HL-60 (cell line): ENCODE results near the gene CBY1.

Experiments
- POLR2AphosphoS5 ChIP-seq: IDR thresholded peaks from 2 replicates; pipeline ENCODE4 v1.6.1; 2012; ENCODE audit warnings: low read depth
- TF ChIP-seq, protein P1 (sequence below): IDR thresholded peaks from one replicate; pipeline ENCODE4 v1.5.1; 2011; ENCODE audit warnings: low read length, control low read depth, inconsistent platforms; ENCODE audit not compliant: insufficient read depth

DNA sequence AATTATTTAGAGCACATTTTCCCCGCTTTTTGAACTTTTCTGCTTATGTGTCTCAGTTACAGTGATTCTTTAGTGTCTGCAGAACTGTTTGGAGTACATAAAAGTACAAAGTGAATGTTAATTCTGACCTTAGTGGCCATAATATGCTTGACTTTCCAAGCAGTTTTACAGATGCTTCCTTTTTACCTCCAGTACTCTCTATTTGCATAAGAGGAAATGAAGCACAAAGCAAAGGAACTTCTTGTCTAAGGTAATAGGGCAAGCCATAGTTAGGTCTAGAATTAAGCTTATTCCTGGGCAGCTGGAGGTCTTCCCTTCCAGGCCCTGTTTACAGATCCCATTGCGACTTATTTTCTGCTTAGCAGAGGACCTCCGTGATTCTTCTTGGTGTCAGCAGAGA is 52.9 kb downstream of the CBY1 start:
- TF ChIP-seq, protein P1, sequence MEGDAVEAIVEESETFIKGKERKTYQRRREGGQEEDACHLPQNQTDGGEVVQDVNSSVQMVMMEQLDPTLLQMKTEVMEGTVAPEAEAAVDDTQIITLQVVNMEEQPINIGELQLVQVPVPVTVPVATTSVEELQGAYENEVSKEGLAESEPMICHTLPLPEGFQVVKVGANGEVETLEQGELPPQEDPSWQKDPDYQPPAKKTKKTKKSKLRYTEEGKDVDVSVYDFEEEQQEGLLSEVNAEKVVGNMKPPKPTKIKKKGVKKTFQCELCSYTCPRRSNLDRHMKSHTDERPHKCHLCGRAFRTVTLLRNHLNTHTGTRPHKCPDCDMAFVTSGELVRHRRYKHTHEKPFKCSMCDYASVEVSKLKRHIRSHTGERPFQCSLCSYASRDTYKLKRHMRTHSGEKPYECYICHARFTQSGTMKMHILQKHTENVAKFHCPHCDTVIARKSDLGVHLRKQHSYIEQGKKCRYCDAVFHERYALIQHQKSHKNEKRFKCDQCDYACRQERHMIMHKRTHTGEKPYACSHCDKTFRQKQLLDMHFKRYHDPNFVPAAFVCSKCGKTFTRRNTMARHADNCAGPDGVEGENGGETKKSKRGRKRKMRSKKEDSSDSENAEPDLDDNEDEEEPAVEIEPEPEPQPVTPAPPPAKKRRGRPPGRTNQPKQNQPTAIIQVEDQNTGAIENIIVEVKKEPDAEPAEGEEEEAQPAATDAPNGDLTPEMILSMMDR = no peak
- no peak for TF ChIP-seq POLR2AphosphoS5
